Kidney (tissue), 14 donors: Measurements from ENCODE around the gene NXPH4. TPM values are rescaled to one million over a fixed set of nuclear protein-coding genes. Genes with fewer than 3 reads are reported as not detected.

ENCODE experiments used
- DNase-seq, 5 donors: peaks; one replicate each; pipeline ENCODE4 v3.0.0-alpha.2; 2013 to 2020
- FAIRE-seq: peaks from 2 replicates; lab custom pipeline; 2012; peaks lifted over from hg19 to GRCh38; lab: Jason Lieb, UNC
- H3K27ac ChIP-seq, 2 donors: one replicate each; pipeline ENCODE4 v1.7.0; 2013; ENCODE audit warnings: low read depth in 2 of 2, low read length in 2 of 2, inconsistent platforms in 1 of 2
- H3K27me3 ChIP-seq: one replicate; pipeline ENCODE4 v1.7.1; 2013; ENCODE audit warnings: low read length, inconsistent platforms; ENCODE audit not compliant: control insufficient read depth, insufficient read depth
- H3K36me3 ChIP-seq, 3 donors: one replicate each; pipeline versions ENCODE4 v1.7.0 to v1.7.1; 2013; ENCODE audit warnings: low read length in 3 of 3, control low read depth in 1 of 3, inconsistent platforms in 1 of 3; ENCODE audit not compliant: insufficient read depth in 3 of 3, control insufficient read depth in 2 of 3
- H3K4me1 ChIP-seq, 3 donors: one replicate each; pipeline versions ENCODE4 v1.7.0 to v1.7.1; 2013; ENCODE audit warnings: low read length in 3 of 3, inconsistent platforms in 1 of 3, low read depth in 1 of 3; ENCODE audit not compliant: control insufficient read depth in 2 of 3, insufficient read depth in 2 of 3
- H3K4me3 ChIP-seq, 3 donors: one replicate each; pipeline versions ENCODE4 v1.7.0 to v1.8.1; 2013; ENCODE audit warnings: low read length in 3 of 3, control low read depth in 1 of 3, inconsistent platforms in 1 of 3
- H3K9ac ChIP-seq, 3 donors: one replicate each; pipeline versions ENCODE4 v1.7.0 to v1.7.1; 2013; ENCODE audit warnings: low read length in 3 of 3, control low read depth in 1 of 3, inconsistent platforms in 1 of 3
- H3K9me3 ChIP-seq, 3 donors: one replicate each; pipeline versions ENCODE4 v1.7.0 to v1.7.1; 2013; ENCODE audit warnings: low read length in 3 of 3, control low read depth in 1 of 3, inconsistent platforms in 1 of 3; ENCODE audit not compliant: control insufficient read depth in 2 of 3, insufficient read depth in 1 of 3
- intact Hi-C: fragments of 100-400 bp; cut with DNase I; formaldehyde crosslinking; loops from one replicate; pipeline ENCODE4 v1.11.1; 2022
- polyA plus RNA-seq: library from polyadenylated mRNA; stranded (reverse); fragments of 350-450 nt; fragmentation: Illumina TruSeq; extraction: RNeasy Lipid Tissue Mini Kit (QIAGEN cat#74804); gene quantifications from one replicate; pipeline ENCODE4 v1.2.3, GENCODE V29; 2014; ENCODE audit warnings: low read depth, low replicate concordance; ENCODE audit not compliant: insufficient read depth
- total RNA-seq: library from RNA; stranded (reverse); fragmentation: NEBNext Ultra II Directional; extraction: Animal tissue kit (Norgen Biotek cat#: 25700); gene quantifications from one replicate; pipeline ENCODE4 v1.2.1, GENCODE V29; 2021
- TF ChIP-seq, protein P1 (sequence below): IDR thresholded peaks from 3 replicates; pipeline ENCODE4 v1.5.1; 2012; ENCODE audit warnings: mild to moderate bottlenecking, moderate library complexity, borderline replicate concordance; ENCODE audit not compliant: insufficient read depth; ENCODE audit errors: extremely low read depth
- donor health status: control.
- donor health status: control.
- donor health status: control.
- donor health status: control.
- donor health status: control.
- donor health status: DM: yes; HTN: yes; CAD: no.
- donor health status: Normal renal cell carcinoma (clear cell type).

Gene NXPH4
- total and polyA plus RNA-seq, 2 donors from 2014 or later = 0.16 to 0.71 TPM

DNA sequence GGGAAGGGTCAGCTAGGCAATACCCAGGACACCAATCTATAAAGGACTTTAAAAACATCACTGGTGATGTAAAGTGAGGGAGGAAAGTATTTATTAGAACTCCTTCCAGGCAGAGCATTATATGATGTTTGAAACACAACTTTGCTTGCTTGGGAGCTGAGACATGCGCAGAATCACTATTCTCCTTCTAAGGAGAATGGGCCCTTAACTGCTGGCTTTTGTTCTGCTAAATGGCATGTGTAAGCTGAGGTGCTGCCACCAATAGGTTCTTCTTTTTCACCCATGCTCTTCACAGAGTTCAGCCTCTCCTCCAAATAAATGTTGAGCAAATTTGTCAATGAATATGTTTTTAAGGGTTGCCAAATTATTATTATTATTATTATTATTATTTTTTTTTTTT lies 30.4 kb downstream of the NXPH4 start:
- Histone ChIP-seq H3K27ac (no peak overlapping the region), H3K9me3 (no peaks in the 10 kb centered on the region), H3K9ac (no peak overlapping the region), H3K36me3 (no peaks in the 10 kb centered on the region), H3K27me3 (peaks cover 2% of the 10 kb centered on the region), H3K4me3 (no peak overlapping the region), H3K4me1 (peaks cover 0 to 11% (median 0%) of the 10 kb centered on the region in 3 donors)
- intact Hi-C loops = no loop called here
- FAIRE-seq (no peak), DNase-seq (no peak)
- TF ChIP-seq, protein P1, sequence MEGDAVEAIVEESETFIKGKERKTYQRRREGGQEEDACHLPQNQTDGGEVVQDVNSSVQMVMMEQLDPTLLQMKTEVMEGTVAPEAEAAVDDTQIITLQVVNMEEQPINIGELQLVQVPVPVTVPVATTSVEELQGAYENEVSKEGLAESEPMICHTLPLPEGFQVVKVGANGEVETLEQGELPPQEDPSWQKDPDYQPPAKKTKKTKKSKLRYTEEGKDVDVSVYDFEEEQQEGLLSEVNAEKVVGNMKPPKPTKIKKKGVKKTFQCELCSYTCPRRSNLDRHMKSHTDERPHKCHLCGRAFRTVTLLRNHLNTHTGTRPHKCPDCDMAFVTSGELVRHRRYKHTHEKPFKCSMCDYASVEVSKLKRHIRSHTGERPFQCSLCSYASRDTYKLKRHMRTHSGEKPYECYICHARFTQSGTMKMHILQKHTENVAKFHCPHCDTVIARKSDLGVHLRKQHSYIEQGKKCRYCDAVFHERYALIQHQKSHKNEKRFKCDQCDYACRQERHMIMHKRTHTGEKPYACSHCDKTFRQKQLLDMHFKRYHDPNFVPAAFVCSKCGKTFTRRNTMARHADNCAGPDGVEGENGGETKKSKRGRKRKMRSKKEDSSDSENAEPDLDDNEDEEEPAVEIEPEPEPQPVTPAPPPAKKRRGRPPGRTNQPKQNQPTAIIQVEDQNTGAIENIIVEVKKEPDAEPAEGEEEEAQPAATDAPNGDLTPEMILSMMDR = no peak

DNA sequence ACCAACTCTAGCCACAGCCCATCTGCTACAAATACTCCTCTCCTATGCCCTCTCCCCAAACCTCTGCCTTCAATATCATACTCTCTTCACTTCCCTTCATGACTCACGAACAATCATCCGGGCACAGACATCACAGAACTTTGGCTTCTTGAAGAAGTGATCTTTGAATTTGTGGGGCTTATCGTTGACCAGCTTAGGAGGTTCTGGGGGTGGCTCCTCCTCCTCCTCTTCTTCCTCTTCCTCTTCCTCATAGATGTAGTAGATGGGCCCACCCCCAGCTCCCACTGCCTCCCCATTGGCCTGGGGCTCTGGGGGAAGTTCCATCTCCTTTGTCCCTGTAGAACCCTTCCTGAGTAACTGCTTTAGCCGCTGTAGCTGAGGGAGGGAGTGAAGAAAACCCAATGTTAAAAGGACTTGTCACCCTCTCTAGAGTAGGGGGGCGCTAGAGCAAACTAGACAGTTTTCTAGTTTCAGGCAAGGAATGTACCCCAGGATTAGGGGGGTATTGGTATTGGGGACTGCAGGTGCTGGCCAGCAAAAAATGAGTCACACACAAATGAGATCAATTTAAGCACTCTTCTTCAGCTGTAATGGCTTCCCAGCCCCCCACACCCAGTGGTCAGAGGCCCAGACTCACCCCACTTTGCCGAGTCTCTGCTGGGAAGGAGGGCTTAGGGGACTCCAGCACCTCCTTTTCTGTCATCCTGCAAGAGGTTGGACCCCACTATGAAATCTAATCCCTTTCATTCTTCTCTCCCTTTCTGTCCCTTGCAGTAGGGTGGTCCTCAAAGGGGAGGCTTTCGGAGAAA lies 32.5 kb downstream of the NXPH4 start:
- no peak overlapping the region for H3K4me3 ChIP-seq
- intact Hi-C loops = no loop called here
- H3K36me3 ChIP-seq = no peaks in the 10 kb centered on the region
- H3K9ac ChIP-seq = no peak overlapping the region
- DNase-seq (no peak), FAIRE-seq (no peak)
- TF ChIP-seq, protein P1 = no peak
- H3K27me3 ChIP-seq = no peaks in the 10 kb centered on the region
- no peaks in the 10 kb centered on the region for H3K9me3 ChIP-seq
- H3K27ac ChIP-seq = no peak overlapping the region
- no peaks in the 10 kb centered on the region for H3K4me1 ChIP-seq

DNA sequence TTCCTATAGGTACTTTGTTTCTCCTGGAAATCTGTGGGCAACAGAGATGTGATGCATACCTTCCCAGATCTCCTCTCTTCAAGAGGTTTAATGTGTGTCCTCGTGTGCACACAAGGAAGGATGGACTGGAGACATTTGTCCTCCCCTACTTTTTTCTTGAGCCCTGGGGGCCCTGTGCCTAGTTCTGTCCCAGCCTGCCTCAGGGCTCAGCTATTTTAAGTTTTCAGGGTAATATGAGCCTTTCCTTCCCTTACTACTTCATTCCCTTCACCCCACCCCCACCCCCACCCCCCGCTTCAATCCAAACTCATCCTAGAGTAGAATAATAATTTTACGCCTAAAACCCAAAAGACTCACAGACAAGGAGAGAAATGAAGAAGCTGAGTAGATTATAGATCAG lies 33.9 kb downstream of the NXPH4 start:
- TF ChIP-seq, protein P1 = no peak
- Histone ChIP-seq H3K9me3 (no peaks in the 10 kb centered on the region), H3K27me3 (no peaks in the 10 kb centered on the region), H3K4me3 (no peak overlapping the region), H3K36me3 (peaks cover 0 to 5% (median 1%) of the 10 kb centered on the region in 3 donors), H3K9ac (no peak overlapping the region), H3K27ac (no peak overlapping the region), H3K4me1 (no peaks in the 10 kb centered on the region)
- no peak for FAIRE-seq
- intact Hi-C loops = no loop called here
- no peak for DNase-seq
